ENCODE results near the gene ETV1.

GRCh38 chr7:13882051-13882450, 107.4 kb downstream of the ETV1 start:
- no peak for TF ChIP-seq CTCF (IDR thresholded peaks at IDR 0.05; ENCODE audit: insufficient read depth, low read length)
- TF ChIP-seq GABPA (IDR thresholded peaks at IDR 0.05; ENCODE audit: low read depth) = no peak
- no peak for TF ChIP-seq POLR2AphosphoS5 (IDR thresholded peaks at IDR 0.05; ENCODE audit: low read depth)
- no peak for TF ChIP-seq REST (IDR thresholded peaks at IDR 0.05; ENCODE audit: insufficient replicate concordance, low read depth)
- TF ChIP-seq SPI1 (IDR thresholded peaks at IDR 0.05; ENCODE audit: borderline replicate concordance, low read depth) = no peak
